ENCODE data around the gene TXNDC12. TPM values are rescaled to one million over a fixed set of nuclear protein-coding genes. Genes with fewer than 3 reads are reported as not detected.
"Not testable (repeated sequence)": the region's sequence is repeated elsewhere in the genome, so short reads cannot be mapped to it uniquely, and the experiment has no call there.

TXNDC12 gene
- total RNA-seq, 1 experiment from 2014 or later: 79.2 TPM

- H3K36me3 ChIP-seq (replicated peaks; ENCODE audit: control insufficient read depth, insufficient read depth, low read length): peaks cover 11% of the 10 kb centered on the region
- H3K27me3 ChIP-seq (ENCODE audit: control insufficient read depth, insufficient read depth, low read length): no peaks in the 10 kb centered on the region
- no peak for DNase-seq
- H3K4me3 ChIP-seq (ENCODE audit: insufficient read depth, low read depth, low read length): no peak overlapping the region
Measured at GRCh38 chr1:52057876-52058415, 3.0 kb upstream of the TXNDC12 start.

DNA sequence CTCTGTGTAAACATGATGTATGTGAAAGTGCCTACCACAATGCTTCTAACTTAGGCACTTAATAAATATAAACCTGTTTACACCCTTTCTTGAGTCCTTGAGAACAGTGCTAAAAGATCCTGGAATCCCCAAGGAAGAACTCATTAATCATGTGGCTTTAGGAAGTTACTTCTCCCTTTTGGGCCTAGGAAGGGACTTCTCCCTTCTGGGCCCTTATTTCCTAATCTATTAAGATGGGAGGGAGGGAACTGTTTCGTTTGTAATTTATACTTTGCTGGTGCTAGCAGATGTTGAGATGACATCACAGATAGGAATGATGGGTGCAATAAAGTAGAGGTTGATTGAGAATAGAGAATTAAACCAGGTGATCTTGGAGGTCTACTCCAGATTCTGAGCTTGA, 2.3 kb upstream of the TXNDC12 start:
- H3K27me3 ChIP-seq (ENCODE audit: control insufficient read depth, insufficient read depth, low read length): no peaks in the 10 kb centered on the region
- H3K36me3 ChIP-seq (replicated peaks; ENCODE audit: control insufficient read depth, insufficient read depth, low read length): peaks cover 11% of the 10 kb centered on the region
- peak overlapping the region; percentile 88 for H3K4me3 ChIP-seq (ENCODE audit: insufficient read depth, low read depth, low read length)
- DNase-seq: no peak

DNA sequence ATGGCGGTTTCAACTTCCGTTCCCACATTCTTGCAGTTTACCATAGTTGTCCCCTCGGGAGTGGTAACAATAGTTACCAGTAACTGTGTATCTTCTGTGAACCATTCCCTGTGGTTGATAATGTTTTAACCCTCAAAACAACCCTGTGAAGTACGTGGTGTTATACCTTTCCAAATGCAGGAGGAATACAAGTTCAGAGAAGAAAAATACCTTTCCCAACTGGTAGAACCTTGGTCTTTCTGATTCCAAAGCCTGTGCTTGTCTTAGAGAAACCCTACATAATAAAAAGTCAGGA, 1.9 kb upstream of the TXNDC12 start:
- DNase-seq: no peak
- Histone ChIP-seq H3K4me3 (ENCODE audit: insufficient read depth, low read depth, low read length) (peak overlapping the region; percentile 88), H3K27me3 (ENCODE audit: control insufficient read depth, insufficient read depth, low read length) (no peaks in the 10 kb centered on the region), H3K36me3 (replicated peaks; ENCODE audit: control insufficient read depth, insufficient read depth, low read length) (peaks cover 11% of the 10 kb centered on the region)

DNA sequence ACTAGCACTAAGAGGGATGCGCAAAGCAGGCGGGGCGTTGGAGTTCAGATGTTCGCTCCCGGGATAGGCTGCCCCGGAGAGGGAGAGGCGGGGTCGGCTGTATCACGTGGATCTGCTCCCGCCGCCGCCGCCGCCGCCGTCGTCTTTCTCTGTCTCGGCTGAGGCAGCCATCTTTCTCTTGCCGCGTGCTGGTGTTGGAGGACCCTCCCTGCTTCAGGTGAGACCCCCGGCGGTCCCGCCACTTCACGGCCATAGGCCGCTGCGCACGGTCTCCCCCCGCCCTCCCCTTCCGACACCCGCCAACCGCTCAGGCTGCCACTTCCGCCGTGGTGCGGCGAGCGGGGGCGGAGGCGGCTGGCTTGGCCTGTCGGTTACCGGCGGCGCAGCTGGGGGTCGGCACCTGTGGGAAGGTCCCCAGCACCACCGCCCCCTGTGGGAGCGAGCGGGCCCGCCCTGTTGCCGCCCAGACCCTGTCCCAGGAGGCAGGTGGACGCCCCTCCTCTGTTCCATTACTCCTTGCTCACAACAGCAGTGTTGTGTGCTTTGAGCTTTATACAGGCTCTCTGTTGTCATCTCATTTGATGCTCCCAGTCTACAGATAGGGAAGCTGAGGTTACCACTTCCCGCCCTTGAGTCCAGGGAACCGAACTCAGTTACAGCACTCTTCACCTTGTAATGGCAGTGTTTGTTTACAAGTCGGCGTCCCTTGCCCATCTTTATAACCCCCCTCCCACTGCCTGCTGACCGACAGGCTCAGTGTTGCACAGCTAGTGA, 1.4 kb upstream of the TXNDC12 start, which contains the start of gene BTF3L4:
Gene BTF3L4, plus strand, starts transcription at position 133 of the 774 bp plus-strand sequence. CDS start 3,553 bp downstream, outside the sequence.
- DNase-seq: peak; percentile 94
- peaks cover 11% of the 10 kb centered on the region for H3K36me3 ChIP-seq (replicated peaks; ENCODE audit: control insufficient read depth, insufficient read depth, low read length)

DNA sequence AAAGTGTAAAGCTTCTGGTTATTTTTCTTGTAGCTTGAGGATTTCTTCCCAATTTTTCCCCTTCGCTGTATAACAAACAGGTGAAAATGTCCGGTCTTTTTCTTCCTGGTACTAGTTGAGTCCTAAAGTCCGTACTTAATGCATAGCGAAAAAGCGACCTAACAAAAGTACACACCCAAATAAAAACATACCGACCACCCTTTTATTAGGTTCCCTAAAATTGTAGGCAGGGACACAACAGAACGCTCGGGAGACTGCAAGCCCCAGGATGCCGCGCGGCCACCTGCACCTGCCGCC, 823 bp upstream of the TXNDC12 start:
- Histone ChIP-seq H3K4me3 (ENCODE audit: insufficient read depth, low read depth, low read length) (peak overlapping the region; percentile 88), H3K27me3 (ENCODE audit: control insufficient read depth, insufficient read depth, low read length) (no peaks in the 10 kb centered on the region), H3K36me3 (replicated peaks; ENCODE audit: control insufficient read depth, insufficient read depth, low read length) (peaks cover 9% of the 10 kb centered on the region)
- no peak for DNase-seq

More for the DNA sequence above, 1.4 kb upstream of the TXNDC12 start, which contains the start of gene BTF3L4:
- no peaks in the 10 kb centered on the region for H3K27me3 ChIP-seq (ENCODE audit: control insufficient read depth, insufficient read depth, low read length)
- peak within 1 kb of the TSS; percentile 88 for H3K4me3 ChIP-seq (ENCODE audit: insufficient read depth, low read depth, low read length)

DNA sequence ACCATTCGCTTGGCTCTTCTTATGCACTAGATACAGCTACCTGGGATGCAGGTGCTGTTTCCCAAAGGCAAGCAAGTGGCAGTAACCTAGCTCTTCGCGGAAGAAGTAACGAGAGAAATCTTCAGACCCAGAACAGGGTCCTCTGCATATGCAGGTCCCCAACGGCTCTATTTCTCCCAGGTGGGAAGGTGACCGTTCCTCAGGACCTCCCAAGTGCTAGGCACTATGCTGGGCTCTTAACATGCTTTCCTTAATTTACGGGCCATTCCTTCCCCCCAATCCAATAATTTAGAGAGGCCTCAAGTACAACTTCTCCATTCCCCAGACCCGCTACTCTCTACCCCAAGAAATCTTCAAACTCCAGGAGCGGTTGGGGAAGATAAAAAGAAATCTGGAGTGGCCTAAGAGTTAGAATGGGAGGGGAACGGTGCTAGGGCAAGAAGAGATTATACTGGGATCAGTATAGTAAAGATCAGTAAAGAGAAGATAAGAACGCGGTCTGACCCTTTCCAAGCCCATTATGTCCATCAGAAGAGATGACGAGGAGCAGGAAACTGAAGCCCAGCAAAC, 410 bp downstream of the TXNDC12 start:
- DNase-seq: no peak

GRCh38 chr1:52053862-52054261, 1.1 kb downstream of the TXNDC12 start:
- DNase-seq: no peak
- Histone ChIP-seq H3K36me3 (replicated peaks; ENCODE audit: control insufficient read depth, insufficient read depth, low read length) (peaks cover 1% of the 10 kb centered on the region; the same call in 1 of the 2 replicates), H3K27me3 (ENCODE audit: control insufficient read depth, insufficient read depth, low read length) (no peaks in the 10 kb centered on the region), H3K4me3 (ENCODE audit: insufficient read depth, low read depth, low read length) (peak overlapping the region; percentile 88)

More for the DNA sequence above, 410 bp downstream of the TXNDC12 start:
- Histone ChIP-seq H3K4me3 (ENCODE audit: insufficient read depth, low read depth, low read length) (peak overlapping the region; percentile 88), H3K27me3 (ENCODE audit: control insufficient read depth, insufficient read depth, low read length) (no peaks in the 10 kb centered on the region), H3K36me3 (replicated peaks; ENCODE audit: control insufficient read depth, insufficient read depth, low read length) (peaks cover 1% of the 10 kb centered on the region; the same call in 1 of the 2 replicates)

GRCh38 chr1:52049337-52049736, 5.7 kb downstream of the TXNDC12 start:
- not testable (repeated sequence) for H3K27me3 ChIP-seq (ENCODE audit: control insufficient read depth, insufficient read depth, low read length); H3K4me3 ChIP-seq (ENCODE audit: insufficient read depth, low read depth, low read length); H3K36me3 ChIP-seq (replicated peaks; ENCODE audit: control insufficient read depth, insufficient read depth, low read length); DNase-seq

DNA sequence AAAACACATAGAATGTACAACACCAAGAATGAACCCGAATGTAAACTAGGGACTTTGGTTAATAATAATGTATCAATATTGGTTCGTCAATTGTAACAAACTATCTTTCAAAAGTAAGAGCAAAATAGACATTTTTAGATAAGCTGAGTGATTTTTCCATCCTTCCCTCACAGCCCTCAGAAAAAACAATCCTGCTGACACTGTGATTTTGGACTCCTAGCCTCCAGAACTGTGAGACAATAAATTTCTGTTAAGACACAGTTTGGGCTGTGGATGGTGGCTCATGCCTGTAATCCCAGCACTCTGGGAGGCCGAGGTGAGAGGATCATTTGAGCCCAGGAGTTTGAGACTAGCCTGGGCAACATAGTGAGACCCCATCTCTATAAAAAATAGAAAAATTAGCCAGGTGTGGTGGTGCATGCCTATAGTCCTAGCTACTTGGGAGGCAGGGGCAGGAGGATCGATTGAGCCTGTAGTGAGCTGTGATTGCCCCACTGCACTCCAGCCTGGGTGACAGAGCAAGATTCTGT, 9.3 kb downstream of the TXNDC12 start:
- H3K4me3 ChIP-seq (ENCODE audit: insufficient read depth, low read depth, low read length); H3K27me3 ChIP-seq (ENCODE audit: control insufficient read depth, insufficient read depth, low read length); H3K36me3 ChIP-seq (replicated peaks; ENCODE audit: control insufficient read depth, insufficient read depth, low read length); DNase-seq: not testable (repeated sequence)

DNA sequence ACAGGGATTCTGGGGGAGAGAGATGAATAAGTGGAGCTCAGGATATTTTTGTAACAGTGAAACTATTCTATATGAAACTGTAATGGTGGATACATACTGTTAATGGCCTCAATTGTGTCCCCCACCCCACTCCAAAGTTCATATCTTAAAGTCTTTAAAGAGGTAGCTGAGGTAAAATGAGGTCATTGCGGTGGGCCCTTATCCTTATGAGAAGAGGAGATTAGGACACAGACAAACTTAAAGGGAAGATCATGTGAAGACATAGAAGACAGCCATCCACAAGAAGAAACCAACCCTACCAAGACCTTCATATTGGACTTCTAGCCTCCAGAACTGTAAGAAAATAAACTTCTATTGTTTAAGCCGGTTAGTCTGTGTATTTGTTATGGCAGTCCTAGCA, 9.8 kb downstream of the TXNDC12 start:
- Histone ChIP-seq H3K4me3 (ENCODE audit: insufficient read depth, low read depth, low read length) (no peak overlapping the region), H3K36me3 (replicated peaks; ENCODE audit: control insufficient read depth, insufficient read depth, low read length) (peaks cover 3% of the 10 kb centered on the region), H3K27me3 (ENCODE audit: control insufficient read depth, insufficient read depth, low read length) (no peaks in the 10 kb centered on the region)
- no peak for DNase-seq

DNA sequence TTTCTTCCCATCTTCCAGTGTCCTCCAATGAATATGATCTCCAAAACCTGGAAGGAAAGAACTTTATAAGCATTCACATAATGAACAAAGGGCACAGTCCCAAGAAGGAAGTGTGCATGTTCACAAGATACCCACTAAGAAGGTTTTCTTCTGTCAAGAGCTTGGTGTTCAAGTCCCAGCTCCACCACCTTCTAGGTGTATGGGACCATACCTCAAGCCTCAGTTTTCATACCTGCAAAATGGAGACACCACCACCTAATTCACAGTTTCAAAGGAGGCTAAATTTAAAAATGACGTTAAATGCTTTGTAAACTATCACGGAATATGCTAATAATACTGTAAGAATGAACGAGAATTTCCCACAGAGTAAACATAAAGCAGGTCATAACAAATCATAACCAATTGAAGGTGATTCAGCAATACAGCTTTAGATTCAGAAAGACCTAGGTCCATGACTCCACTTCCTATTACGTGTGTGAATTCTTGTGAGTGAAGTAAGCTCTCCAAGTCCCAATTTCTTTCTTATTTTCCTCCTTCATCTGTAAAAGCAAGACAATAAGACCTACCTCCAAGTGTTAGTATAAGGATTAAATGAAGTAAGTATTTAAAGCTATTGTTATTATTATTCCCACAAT, 13.3 kb downstream of the TXNDC12 start:
- peaks cover 6% of the 10 kb centered on the region for H3K36me3 ChIP-seq (replicated peaks; ENCODE audit: control insufficient read depth, insufficient read depth, low read length)
- H3K4me3 ChIP-seq (ENCODE audit: insufficient read depth, low read depth, low read length): no peak overlapping the region
- no peak for DNase-seq
- no peaks in the 10 kb centered on the region for H3K27me3 ChIP-seq (ENCODE audit: control insufficient read depth, insufficient read depth, low read length)

GRCh38 chr1:52037909-52038308, 17.1 kb downstream of the TXNDC12 start:
- Histone ChIP-seq H3K4me3 (ENCODE audit: insufficient read depth, low read depth, low read length) (no peak overlapping the region), H3K27me3 (ENCODE audit: control insufficient read depth, insufficient read depth, low read length) (no peaks in the 10 kb centered on the region), H3K36me3 (replicated peaks; ENCODE audit: control insufficient read depth, insufficient read depth, low read length) (peaks cover 6% of the 10 kb centered on the region)
- no peak for DNase-seq

GRCh38 chr1:52037402-52037814, 17.6 kb downstream of the TXNDC12 start:
- DNase-seq: no peak
- no peak overlapping the region for H3K4me3 ChIP-seq (ENCODE audit: insufficient read depth, low read depth, low read length)
- H3K27me3 ChIP-seq (ENCODE audit: control insufficient read depth, insufficient read depth, low read length): no peaks in the 10 kb centered on the region
- peaks cover 6% of the 10 kb centered on the region for H3K36me3 ChIP-seq (replicated peaks; ENCODE audit: control insufficient read depth, insufficient read depth, low read length)

GRCh38 chr1:52034050-52034384, 21.0 kb downstream of the TXNDC12 start:
- Histone ChIP-seq H3K4me3 (ENCODE audit: insufficient read depth, low read depth, low read length) (no peak overlapping the region), H3K36me3 (replicated peaks; ENCODE audit: control insufficient read depth, insufficient read depth, low read length) (peaks cover 3% of the 10 kb centered on the region), H3K27me3 (ENCODE audit: control insufficient read depth, insufficient read depth, low read length) (no peaks in the 10 kb centered on the region)
- DNase-seq: no peak

Measured in H7 (cell line).